GM18508 (cell line): ENCODE results near the gene USE1.

ENCODE experiments used
- ATAC-seq: cut with Tn5 transposase; IDR thresholded peaks from one replicate; pipeline ENCODE4 v1.9.1; 2021; ENCODE audit warnings: moderate number of reproducible peaks; ENCODE audit not compliant: insufficient read depth, unreplicated experiment

USE1 gene

GRCh38 chr19:17254636-17255035 lies 39.5 kb downstream of the USE1 start:
- ATAC-seq = no peak

DNA sequence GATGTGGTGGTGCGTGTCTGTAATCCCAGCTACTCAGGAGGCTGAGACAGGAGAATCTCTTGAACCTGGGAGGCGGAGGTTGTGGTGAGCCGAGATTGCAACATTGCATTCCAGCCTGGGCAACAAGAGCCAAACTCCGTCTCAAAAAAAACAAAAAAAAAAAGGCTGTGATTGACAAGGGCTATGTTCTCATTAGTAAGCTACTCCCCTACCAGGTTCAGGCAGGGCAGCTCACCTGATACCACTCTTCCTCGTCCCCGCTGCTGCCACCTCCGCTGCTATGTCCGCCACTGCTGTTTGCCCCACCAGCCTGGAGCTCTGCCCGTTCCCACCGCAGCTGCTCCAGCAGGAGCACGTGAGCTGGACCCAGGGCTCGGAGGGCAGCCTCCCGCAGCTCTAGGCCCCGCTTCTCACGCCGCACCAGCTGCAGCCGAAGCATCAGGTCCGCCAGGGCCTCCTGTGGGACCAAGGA lies 40.0 kb downstream of the USE1 start:
- no peak for ATAC-seq

GRCh38 chr19:17256130-17256529 lies 41.0 kb downstream of the USE1 start:
- no peak for ATAC-seq

DNA sequence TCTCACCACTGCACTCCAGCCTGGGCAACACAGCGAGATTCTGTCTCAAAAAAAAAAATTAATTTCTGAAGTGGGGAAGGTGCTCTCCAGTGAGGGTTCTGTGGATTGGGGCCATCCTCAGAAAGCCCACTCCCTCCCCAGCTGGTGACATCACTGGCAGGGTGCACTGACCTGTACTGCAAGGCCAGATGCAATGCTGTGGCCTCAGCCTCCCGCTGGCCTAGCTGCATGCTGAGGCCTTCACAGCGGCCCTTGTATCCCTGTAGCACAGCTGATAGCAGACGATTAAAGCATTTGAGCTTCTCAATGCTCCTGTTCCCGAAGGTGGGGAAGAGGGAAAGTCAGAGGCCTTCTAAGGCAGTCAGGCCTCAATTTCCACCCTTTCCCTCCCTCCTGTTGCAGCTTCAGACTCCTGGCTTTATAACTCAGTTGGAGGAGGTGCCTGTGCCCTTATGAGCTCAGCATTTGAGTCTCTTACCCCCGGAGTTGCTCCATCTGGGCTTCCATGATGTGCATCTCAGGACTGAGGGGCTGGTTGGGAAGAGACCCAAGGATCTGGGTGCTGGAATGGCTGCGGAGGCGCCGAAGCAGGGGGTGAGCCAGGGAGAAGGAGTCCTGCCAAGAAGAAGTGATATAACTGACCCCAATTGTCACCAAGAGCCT lies 44.1 kb downstream of the USE1 start:
- ATAC-seq = no peak

GRCh38 chr19:17259934-17260333 lies 44.8 kb downstream of the USE1 start:
- no peak for ATAC-seq

DNA sequence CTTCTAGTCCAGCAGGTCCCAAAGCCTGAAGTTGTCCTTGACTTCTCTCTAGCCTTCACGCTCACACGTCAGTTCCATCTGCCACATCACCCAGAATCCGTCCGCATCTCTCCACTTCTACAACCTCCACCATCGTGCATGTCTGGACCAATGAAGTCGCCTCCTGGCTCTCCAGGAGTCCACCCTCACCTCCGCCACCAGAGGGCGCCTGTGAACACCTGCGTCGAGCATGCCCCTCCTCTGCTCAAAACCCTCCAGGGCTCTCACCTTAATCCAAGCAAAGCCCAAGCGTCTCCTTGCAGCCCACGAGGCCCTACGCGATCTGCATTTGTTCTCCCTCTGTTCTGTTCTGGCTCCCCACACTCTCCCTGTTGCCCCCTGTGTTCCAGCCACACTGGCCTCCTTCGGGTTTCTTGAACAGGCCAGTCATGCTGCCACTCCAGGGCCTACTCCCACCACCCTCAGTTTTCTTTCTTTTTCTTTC lies 45.7 kb downstream of the USE1 start:
- peak; percentile 68 for ATAC-seq

GRCh38 chr19:17262557-17262956 lies 47.4 kb downstream of the USE1 start:
- no peak for ATAC-seq

DNA sequence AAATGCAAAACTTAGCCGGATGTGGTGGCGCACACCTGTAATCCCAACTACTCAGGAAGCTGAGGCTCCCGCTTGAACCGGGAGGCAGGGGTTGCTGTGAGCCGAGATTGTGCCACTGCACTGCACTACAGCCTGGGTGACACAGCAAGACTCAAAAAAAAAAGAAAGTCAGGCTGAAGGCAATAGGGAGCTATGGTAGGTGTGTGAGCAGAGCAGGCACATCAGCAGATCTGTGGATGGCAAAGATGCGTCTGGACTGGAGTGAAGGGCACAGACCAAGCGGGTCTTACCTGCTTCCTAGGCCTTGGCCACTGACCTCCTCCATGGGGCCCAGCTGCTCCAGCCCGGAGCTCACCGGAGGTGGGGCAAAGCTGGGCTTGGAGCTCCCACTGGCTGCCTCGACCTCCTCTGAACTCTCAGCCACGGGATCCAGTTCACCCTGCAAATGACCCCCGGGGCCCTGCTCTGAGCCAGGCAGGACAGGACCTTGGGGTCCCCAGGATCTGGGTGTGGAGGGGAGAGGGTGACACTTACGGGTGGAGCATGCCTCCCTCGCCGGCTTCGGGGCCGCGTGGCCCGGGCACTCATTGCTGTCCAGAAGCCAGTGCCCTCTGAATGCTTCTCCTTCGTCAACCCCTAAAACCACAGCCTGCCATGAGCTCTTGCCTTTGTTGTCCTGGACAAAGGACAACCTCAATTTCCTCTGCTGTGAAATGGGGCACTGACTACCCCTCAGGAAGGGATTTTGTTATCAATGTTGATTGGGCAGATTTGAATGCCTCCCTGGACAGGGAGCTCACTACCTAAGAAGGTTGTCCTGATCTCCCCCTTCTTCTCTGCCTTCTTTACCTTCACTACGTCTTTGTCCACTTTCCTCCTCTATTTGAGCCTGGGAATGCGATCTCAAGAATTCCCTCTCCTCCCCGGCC lies 48.8 kb downstream of the USE1 start:
- ATAC-seq = no peak

GRCh38 chr19:17264641-17264979 lies 49.5 kb downstream of the USE1 start, which contains the start of gene USHBP1:
Gene USHBP1, minus strand, starts transcription at chr19:17264745. Its CDS starts 446 bp downstream, at chr19:17264299.
- ATAC-seq = no peak

- no peak for ATAC-seq
Observed at GRCh38 chr19:17266026-17266425, 50.9 kb downstream of the USE1 start.

DNA sequence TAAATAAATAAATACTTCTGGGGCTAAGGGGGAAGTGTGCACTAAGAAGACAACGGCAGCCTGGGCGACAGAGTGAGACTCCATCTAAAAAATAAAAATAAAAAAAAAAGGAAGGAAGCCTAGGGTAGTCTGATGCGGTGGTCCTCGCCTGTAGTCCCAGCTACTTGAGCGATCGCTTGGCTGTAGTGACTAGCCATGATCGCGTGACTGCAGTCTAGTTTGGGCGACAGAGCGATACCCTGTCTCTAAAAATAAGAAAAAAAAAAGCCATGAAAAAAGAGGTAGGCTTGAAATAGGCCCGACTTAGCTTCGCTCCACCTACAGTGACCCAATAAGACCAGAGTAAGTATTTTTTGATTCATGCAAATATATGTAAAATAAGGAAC lies 51.4 kb downstream of the USE1 start:
- no peak for ATAC-seq

DNA sequence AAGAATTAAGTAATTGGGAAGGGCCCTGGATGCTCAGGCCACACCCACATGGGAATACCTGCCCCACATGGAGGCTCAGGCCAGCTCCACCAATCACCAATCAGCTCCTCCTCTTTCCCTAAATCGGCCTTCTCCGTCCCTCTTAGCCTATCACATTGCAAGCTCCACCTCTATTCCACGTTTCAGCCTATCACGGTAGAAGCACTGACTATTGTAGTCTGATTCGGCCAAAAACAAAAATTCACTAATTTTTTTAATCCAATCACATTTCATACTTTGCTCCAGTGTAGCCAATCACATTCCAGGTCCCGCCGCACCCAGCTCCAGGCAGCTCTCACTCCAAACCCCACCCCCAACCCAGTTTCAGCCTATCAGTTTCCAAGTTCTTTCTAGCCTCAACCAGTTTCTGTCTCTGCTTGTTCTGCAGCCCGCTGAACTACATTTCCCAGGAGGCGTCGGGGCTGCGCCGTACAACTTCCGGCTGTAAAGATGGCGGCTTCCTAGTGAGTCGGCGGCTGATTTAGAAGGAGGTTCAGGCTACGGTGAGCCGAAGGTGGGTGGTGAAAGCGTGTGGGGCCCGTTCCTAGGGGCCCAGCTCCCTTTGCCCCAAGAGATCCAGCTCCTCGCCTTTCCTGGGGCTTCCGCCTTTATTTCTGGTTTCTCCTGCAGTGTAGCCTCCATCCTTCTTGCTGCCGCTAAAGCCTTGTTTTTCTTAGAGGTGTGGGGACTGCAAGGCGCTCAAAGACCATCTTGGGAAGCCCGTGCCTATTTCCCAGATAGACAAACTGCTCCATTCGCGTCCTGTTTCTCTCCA lies 52.0 kb downstream of the USE1 start, which contains the start of gene BABAM1:
Gene BABAM1, plus strand, starts transcription at position 469 of the 814 bp plus-strand sequence. CDS start 1,364 bp downstream, outside the sequence.
- peak; percentile 75 for ATAC-seq

GRCh38 chr19:17268754-17269153 lies 53.6 kb downstream of the USE1 start:
- no peak for ATAC-seq
